ENCODE results near the gene STX16.
"Not testable (repeated sequence)": the region's sequence is repeated elsewhere in the genome, so short reads cannot be mapped to it uniquely, and the experiment has no call there.

Gene STX16

DNA sequence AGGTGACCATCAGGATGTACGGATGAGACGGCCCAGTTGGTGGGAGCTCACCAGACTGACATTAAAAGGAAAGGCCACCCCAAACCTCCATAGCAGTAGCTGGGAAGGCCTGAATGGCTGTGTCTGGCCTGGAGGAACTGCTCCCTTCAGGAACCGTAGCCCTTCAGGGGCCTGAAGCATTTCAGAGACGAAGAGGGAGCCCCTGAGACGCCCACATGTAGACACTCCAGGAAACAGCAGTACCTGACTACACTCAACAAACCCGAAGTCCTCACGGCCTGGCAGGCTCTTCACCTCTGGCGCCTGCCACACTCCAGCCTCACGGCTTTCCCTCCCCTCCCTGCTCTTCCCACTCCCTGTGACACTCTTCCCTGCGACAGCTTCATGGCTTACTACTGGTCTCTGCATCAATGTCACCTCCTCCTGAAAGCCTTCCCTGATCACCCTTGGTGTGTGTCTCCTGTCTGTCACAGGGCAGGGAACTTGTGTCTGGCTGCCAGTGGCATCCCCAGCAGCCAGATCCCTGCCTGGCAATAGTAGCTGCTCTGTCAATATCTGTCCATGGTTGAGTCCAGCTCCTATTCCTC, 14.6 kb upstream of the STX16 start:
- DNase-seq (ENCODE audit: low read depth in 2 of 2), result no peak

- DNase-seq (ENCODE audit: low read depth in 2 of 2), result no peak
These were observed 14.1 kb upstream of the STX16 start for GRCh38 chr20:58636983-58637421.

GRCh38 chr20:58637466-58638213, 13.4 kb upstream of the STX16 start:
- no peak for DNase-seq (ENCODE audit: low read depth in 2 of 2)

- no peak for DNase-seq (ENCODE audit: low read depth in 2 of 2)
These were observed 12.5 kb upstream of the STX16 start for GRCh38 chr20:58638467-58639181.

DNA sequence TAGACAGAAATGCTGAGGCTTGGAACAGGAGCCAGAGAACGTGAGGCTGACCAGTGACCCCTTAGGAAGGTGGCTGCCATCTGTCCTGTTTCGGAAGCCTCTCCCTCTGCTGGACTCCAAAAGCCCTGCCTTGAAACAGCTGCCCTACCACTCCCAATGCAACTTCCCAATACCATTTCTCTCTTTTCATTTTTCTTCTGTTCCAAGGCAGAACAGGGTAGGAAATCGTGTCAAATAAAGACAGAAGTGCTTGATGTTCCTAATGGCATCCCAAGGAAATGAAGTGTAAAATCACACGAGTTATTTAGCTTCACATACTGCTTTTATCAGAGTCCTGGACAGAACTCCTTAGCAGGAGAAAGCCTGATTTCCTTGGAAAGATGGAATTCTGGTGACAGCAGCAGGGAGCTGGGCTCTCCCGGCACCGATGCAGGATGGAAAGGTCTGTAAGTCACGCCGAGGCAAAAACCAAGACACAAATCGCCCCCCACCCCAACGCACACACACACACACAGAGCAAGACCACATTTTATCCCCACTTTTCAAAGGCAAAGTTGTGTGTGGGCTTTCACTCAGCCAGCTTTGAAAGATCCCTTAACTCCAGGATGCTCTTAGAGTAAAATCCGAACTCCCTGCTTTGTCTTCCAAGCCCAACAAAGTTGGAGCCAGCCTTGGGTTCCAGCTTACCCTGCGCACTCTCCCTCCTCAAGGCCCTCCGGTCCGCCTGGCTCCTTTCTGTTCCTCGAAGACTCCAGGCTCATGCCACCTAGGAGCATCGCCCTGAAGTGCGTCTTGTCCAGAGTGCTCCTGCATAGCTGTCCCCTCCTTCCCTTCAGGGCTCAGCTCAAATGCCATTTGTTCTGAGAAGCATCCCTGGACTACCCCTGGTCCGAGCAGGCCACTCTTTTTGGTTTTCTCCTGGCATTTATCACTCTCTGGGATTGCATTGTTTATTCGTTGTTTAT, 11.6 kb upstream of the STX16 start:
- DNase-seq (ENCODE audit: low read depth in 2 of 2), result no peak

DNA sequence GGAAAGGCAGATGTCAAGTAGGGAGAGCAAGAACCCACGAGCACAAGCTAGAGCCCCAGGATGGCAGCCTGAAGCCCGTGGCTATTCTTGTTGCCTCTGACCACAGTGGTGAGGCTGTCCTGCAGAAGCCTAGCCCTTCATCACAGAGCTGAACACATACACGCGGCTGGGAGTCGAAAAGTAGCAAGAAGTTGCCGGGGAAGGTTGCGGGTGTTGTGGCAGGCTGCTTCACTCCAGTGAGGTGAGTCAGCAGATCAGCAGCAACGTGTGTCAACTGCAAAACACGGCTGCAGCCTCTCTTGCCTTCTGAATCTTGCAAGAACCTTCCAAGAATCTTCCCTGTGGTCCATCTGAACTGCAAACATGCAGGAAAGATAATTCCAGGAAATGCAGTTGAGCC, 10.6 kb upstream of the STX16 start:
- no peak for DNase-seq (ENCODE audit: low read depth in 2 of 2)

DNA sequence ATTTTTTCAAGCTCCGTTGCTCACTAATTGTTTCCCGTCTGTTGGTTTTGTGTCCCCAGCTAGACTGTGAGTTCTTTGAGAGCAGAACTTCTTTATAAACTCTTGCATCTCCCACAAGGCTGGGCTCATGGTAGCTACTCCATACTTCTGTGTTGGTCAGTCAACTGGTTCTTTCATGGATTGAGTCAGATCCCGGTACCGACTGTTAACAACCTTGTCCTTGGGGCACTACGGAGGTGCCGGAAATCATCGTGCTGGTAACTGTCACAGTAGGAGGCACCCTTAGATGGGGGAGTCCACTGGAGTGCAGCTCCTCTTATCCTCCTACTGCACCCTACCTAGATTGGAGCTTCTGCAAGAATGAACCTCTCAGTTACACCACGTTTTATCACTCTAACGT, 8.6 kb upstream of the STX16 start:
- DNase-seq (ENCODE audit: low read depth in 2 of 2), result no peak

DNA sequence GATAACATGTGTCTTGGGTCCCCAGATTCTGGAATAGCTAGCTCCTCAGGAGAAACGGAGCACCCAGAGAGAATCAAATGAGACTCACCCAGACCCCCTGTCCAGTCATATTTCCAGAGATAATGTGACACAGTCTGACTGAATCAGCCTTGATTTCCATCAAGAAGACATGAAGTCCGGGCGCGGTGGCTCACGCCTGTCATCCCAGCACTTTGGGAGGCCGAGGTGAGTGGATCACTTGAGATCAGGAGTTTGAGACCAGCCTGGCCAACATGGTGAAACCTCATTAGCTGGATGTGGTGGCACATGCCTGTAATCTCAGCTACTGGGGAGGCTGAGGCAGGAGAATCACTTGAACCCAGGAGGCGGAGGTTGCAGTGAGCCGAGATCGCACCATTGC, 8.2 kb upstream of the STX16 start:
- DNase-seq (ENCODE audit: low read depth in 2 of 2), result not testable (repeated sequence)

- no peak for DNase-seq (ENCODE audit: low read depth in 2 of 2)
These were observed 5.6 kb upstream of the STX16 start for GRCh38 chr20:58645412-58645968.

- no peak for DNase-seq (ENCODE audit: low read depth in 2 of 2)
These were observed 4.8 kb upstream of the STX16 start for GRCh38 chr20:58646257-58646656.

DNA sequence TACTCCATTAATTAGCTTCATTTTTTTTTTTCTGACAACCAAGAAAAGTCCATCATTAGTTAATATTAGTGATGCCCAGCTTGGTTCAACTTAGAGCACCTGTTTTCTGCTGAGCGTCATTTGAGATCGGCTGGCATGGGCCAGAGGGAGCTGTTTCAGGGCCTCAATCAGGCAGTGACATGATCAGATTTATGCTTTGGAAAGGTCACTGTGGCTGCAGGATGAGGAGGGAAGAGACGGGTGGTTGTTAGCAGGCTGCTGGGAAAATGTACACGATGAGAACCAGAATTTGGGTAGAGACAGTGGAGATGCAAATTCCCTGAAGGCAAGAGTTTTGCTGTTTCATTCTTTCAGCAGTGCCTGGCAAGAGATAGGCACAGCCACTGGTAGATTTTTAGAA, 4.4 kb upstream of the STX16 start:
- DNase-seq (ENCODE audit: low read depth in 2 of 2), result no peak

- DNase-seq (ENCODE audit: low read depth in 2 of 2), result no peak
These were observed 3.8 kb upstream of the STX16 start for GRCh38 chr20:58647162-58647795.

DNA sequence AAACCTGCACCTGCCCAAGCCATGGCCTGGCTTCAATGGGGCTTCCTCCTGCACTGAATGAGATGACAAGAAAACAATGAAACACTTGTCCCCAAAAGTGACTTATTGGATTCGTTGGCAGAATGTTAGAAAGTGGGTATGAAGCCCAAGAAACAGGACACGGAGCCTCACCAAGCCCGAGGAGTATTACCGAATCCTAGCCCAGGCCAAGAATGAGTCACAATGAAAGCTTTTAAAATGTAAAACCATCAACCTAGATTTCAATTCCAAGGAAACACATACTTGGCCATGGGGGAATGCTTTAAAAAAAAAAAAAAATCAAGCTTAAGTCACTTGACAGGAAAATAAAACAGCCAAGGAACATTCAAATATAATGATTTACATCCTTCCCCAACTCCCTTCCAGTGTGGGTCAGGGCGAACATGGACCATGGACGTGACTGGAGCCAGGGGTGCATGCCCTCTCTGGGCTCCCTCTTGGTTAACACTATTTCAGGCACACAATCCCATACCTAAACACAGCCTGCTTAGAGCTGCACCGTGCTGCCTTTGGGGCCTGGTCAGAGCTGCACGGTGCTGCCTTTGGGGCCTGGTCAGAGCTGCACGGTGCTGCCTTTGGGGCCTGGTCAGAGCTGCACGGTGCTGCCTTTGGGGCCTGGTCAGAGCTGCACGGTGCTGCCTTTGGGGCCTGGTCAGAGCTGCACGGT, 3.1 kb upstream of the STX16 start:
- no peak for DNase-seq (ENCODE audit: low read depth in 2 of 2)

GRCh38 chr20:58648502-58648825, 2.6 kb upstream of the STX16 start:
- DNase-seq (ENCODE audit: low read depth in 2 of 2), result not testable (repeated sequence)

DNA sequence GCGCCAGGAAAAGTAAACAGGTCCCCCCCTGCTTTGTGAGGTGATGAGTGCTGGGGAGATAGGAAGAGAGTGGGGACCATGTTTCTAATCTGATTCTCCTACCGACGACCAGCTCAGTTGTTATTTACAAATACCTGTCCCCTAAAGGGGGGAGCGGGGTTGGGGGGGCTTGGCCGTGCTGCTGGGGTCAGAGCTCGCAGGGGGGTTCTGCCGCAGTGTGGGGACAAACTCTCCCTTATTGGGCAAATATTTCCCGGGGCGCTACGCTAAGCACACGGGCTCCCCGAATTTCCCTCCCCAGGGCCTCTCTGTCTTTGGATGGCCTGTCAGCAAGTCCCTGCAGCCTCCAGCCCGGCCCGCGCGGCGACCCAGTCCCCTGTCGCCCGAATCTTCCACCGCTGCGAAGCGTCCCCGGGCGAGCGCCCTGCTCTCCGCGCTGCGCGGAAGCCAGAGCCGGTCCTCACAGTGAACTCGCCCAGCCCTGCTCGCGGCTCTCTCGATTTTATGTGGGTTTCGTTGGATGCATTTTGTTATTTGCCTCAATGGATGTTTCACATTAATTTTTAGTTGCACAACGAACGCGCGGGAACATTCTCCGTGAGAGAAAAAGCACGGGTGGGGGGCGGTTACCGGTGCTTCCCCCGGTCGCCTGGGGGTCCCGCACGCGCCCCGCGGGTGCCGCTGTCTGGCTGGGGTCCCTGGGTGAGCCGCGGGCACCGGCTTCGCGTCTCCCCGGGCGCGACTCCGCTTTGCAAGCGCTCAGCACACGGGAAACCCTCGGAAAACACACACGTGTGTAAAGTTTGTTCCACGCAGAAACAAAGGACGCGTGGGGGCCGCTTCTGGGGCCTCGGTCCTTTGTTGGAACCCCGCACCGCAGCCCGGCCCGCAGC, 1.5 kb upstream of the STX16 start:
- DNase-seq (ENCODE audit: low read depth in 2 of 2), result no peak

- DNase-seq (ENCODE audit: low read depth in 2 of 2), result no peak
These were observed 805 bp upstream of the STX16 start for GRCh38 chr20:58650181-58650775.

DNA sequence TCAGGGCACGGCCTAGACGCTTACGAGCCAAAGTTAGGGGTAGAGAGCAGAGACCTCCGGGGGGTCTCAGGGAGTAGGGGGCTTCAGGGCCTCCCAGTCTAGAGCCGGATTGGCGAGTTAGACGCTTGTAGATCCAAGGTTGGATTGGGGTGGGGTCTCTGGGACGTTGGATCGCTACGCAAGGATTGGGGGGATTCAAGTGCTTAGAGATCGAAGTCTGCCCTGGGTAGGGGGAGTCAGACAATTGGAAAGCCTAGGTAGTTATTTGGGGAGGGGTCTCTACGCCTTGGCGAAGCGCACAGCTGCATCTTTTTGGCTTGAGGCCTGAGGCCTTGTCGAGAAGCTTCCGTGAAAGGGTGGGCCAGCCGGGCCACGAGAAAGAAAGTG, 469 bp downstream of the STX16 start:
- no peak for DNase-seq (ENCODE audit: low read depth in 2 of 2)

- peak in 1 of 2 donors; percentile 39 for DNase-seq (ENCODE audit: low read depth in 2 of 2)
These were observed 993 bp downstream of the STX16 start for GRCh38 chr20:58651946-58652605.

Data from stimulated activated CD8-positive, alpha-beta memory T cell treated with anti-CD3 and anti-CD28 coated beads, Interleukin-15, amount 100 ng/mL, for 48 hours (primary cell).